Lung (tissue), 12 donors: Measurements from ENCODE around the gene CCDC30. TPM values are rescaled to one million over a fixed set of nuclear protein-coding genes. Genes with fewer than 3 reads are reported as not detected.

Experiments used
- ATAC-seq: fragments of 200-7000 bp; cut with Tn5 transposase; one replicate; pipeline ENCODE4 v1.9.1; 2020; ENCODE audit warnings: moderate number of reproducible peaks; ENCODE audit not compliant: insufficient read depth, low FRiP score
- DNase-seq, 3 donors: peaks; one replicate each; pipeline ENCODE4 v3.0.0-alpha.2; 2013 to 2017
- H3K27ac ChIP-seq, 2 donors: one replicate each; pipeline ENCODE4 v1.5.1; 2013; ENCODE audit warnings: mild to moderate bottlenecking in 2 of 2, moderate library complexity in 2 of 2, control low read depth in 1 of 2, inconsistent platforms in 1 of 2, low read depth in 1 of 2, low read length in 1 of 2
- H3K27me3 ChIP-seq, 3 donors: one replicate each; pipeline ENCODE4 v1.5.1; 2013; ENCODE audit warnings: low read length in 2 of 3; ENCODE audit not compliant: control insufficient read depth in 3 of 3, insufficient read depth in 3 of 3
- H3K36me3 ChIP-seq, 4 donors: one replicate each; pipeline ENCODE4 v1.5.1; 2013; ENCODE audit warnings: low read length in 4 of 4, mild to moderate bottlenecking in 1 of 4, moderate library complexity in 1 of 4; ENCODE audit not compliant: control insufficient read depth in 4 of 4, insufficient read depth in 4 of 4
- H3K4me1 ChIP-seq, 5 donors: one replicate each; pipeline ENCODE4 v1.5.1; 2013; ENCODE audit warnings: low read length in 5 of 5, mild to moderate bottlenecking in 2 of 5, moderate library complexity in 1 of 5; ENCODE audit not compliant: control insufficient read depth in 5 of 5, insufficient read depth in 5 of 5
- H3K4me3 ChIP-seq: one replicate; pipeline ENCODE4 v1.5.1; 2013; ENCODE audit warnings: mild to moderate bottlenecking, control low read depth, moderate library complexity
- H3K9ac ChIP-seq, 2 donors: one replicate each; pipeline ENCODE4 v1.5.1; 2013; ENCODE audit warnings: low read length in 2 of 2, control low read depth in 1 of 2; ENCODE audit not compliant: insufficient read depth in 1 of 2
- H3K9me3 ChIP-seq, 4 donors: one replicate each; pipeline ENCODE4 v1.5.1; 2013; ENCODE audit warnings: low read length in 3 of 4, mild to moderate bottlenecking in 1 of 4, moderate library complexity in 1 of 4; ENCODE audit not compliant: control insufficient read depth in 4 of 4, insufficient read depth in 3 of 4
- CTCF ChIP-seq: IDR thresholded peaks from 2 replicates; pipeline ENCODE4 v1.5.1; 2012; ENCODE audit warnings: mild to moderate bottlenecking; ENCODE audit errors: control extremely low read depth, extremely low read depth
- WGBS, 2 donors: extraction: QIAGEN DNeasy Blood & Tissue Kit; methylation state at CpG; one replicate each; pipeline ENCODE4 v1.1.7; 2013; 5-methylcytosine and 5-hydroxymethylcytosine counted together
- polyA plus RNA-seq, 2 donors: library from polyadenylated mRNA; stranded (reverse); fragments of 200-250 nt; gene quantifications; one replicate each; pipeline ENCODE4 v1.2.1, GENCODE V29; 2013
- total RNA-seq, 2 donors: library from RNA; depleted of rRNA in 1 of 2; stranded (reverse); fragments of >200 nt in 1 of 2; gene quantifications; one replicate each; pipeline ENCODE4 v1.2.1, GENCODE V29; 2014 to 2021
- donor health status: control.
- donor health status: control.
- donor health status: Bipolar disorder and iron deficiency.
- donor health status: healthy.
- donor health status: DM: yes; HTN: yes; CAD: no.

Gene CCDC30
- total and polyA plus RNA-seq, 4 donors: 1.5 to 21.4 (median 9.2) TPM

- H3K27ac ChIP-seq: peak overlapping the region in 1 of 2 donors; percentile 57
- ATAC-seq (no peak), DNase-seq (no peak)
- peak overlapping the region in 1 of 2 donors; percentile 95 for H3K9ac ChIP-seq
- no peaks in the 10 kb centered on the region for H3K27me3 ChIP-seq
- H3K36me3 ChIP-seq: peaks cover 0 to 19% (median 4%) of the 10 kb centered on the region in 4 donors
- TF ChIP-seq CTCF: no peak
- H3K9me3 ChIP-seq: no peaks in the 10 kb centered on the region
- peaks cover 0 to 15% (median 4%) of the 10 kb centered on the region in 5 donors for H3K4me1 ChIP-seq
- no peak overlapping the region for H3K4me3 ChIP-seq
- WGBS, 2 donors: 77 to 79% methylated on average over 5 of the region's 5 CpGs
Observed at GRCh38 chr1:42657201-42657600, 194.1 kb downstream of the CCDC30 start.

GRCh38 chr1:42657981-42658876 is 195.1 kb downstream of the CCDC30 start, which contains the start of gene PPIH:
PPIH (plus strand) TSS chr1:42658423; CDS start chr1:42658447, 24 bp downstream.
- WGBS, 2 donors: 0% methylated on average over 53 of the region's 53 CpGs
- Histone ChIP-seq H3K27ac (peak within 1 kb of the TSS; percentile 57 to 92), H3K4me3 (peak within 1 kb of the TSS; percentile 86), H3K36me3 (peaks cover 0 to 19% (median 4%) of the 10 kb centered on the region in 4 donors), H3K9me3 (no peaks in the 10 kb centered on the region), H3K9ac (peak within 1 kb of the TSS; percentile 77 to 95), H3K4me1 (peaks cover 0 to 15% (median 4%) of the 10 kb centered on the region in 5 donors), H3K27me3 (no peaks in the 10 kb centered on the region)
- TF ChIP-seq CTCF: no peak
- ATAC-seq (peak; percentile 99), DNase-seq (peak; percentile 95 to 98 (median 96))

DNA sequence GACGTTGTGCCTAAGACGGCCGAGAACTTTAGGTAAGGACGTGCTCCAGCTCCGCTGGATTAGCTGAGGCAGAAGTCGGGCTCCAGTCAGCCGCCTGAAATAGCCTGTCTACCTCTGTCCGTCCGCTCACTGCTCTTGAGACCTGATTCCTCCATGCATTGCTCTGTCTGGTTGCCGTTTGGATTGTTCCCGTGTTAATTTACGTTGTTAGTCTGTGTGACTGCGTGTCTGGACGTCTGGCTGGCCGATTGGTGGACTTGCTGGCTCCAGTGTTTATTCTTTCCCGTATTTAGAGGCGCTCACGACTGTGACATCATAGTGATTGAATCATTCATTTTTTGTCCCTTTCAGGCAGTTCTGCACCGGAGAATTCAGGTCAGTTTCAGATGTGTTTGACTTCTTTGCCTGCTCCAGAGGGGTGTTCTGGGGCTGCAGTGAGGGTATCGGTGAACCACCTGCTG is 195.8 kb downstream of the CCDC30 start:
- H3K36me3 ChIP-seq: peaks cover 0 to 19% (median 4%) of the 10 kb centered on the region in 4 donors
- no peak for TF ChIP-seq CTCF
- H3K9me3 ChIP-seq: no peaks in the 10 kb centered on the region
- H3K27ac ChIP-seq: peak overlapping the region in 1 of 2 donors; percentile 92
- H3K4me1 ChIP-seq: peaks cover 0 to 15% (median 4%) of the 10 kb centered on the region in 5 donors
- H3K4me3 ChIP-seq: peak overlapping the region; percentile 86
- ATAC-seq (no peak), DNase-seq (peak in 1 of 3 donors; percentile 3)
- WGBS, 2 donors: 10 to 12% methylated on average over 20 of the region's 20 CpGs
- peak overlapping the region; percentile 77 to 87 for H3K9ac ChIP-seq
- no peaks in the 10 kb centered on the region for H3K27me3 ChIP-seq
